T-cell (primary cell): Measurements from ENCODE around the gene C16orf90. TPM values are rescaled to one million over a fixed set of nuclear protein-coding genes. Genes with fewer than 3 reads are reported as not detected.

Experiments used
- ATAC-seq, 4 experiments: fragments of 200-7000 bp in 3 of 4; fragments of 150-1000 bp in 1 of 4; cut with Tn5 transposase; replicated peaks in 1 of 4; 1 replicate in 3 of 4; 2 replicates in 1 of 4; pipeline ENCODE4 v1.10.0; 2021; ENCODE audit warnings: moderate library complexity in 3 of 4, mild to moderate bottlenecking in 2 of 4, moderate number of reproducible peaks in 1 of 4
- CTCF ChIA-PET, 2 donors: fragments of 300-600 bp; sonication (Branson Sonifier 250); formaldehyde crosslinking; loops; one replicate each; lab custom pipeline; 2022; ENCODE audit warnings: antibody characterized with exemption in 2 of 2; lab: Charles Lee
- POLR2A ChIA-PET, 2 donors: fragments of 300-600 bp; sonication (Branson Sonifier 250); formaldehyde crosslinking; loops; one replicate each; lab custom pipeline; 2022; ENCODE audit warnings: antibody characterized with exemption in 2 of 2; lab: Charles Lee
- DNase-seq, 35 experiments: peaks; one replicate each; pipeline versions ENCODE4 v3.0.0 to v3.0.0-alpha.2; 2013 to 2023
- H3K27ac ChIP-seq: one replicate; pipeline ENCODE4 v1.5.1; 2013; ENCODE audit warnings: low read length
- H3K27me3 ChIP-seq, 2 experiments: replicated peaks in 1 of 2; 1 replicate in 1 of 2; 2 replicates in 1 of 2; pipeline versions ENCODE4 v1.6.1 to v1.7.0; 2013; ENCODE audit warnings: low read length in 1 of 2, mixed read lengths in 1 of 2; ENCODE audit not compliant: control insufficient read depth in 2 of 2, insufficient read depth in 2 of 2; ENCODE audit errors: extremely low read depth in 1 of 2
- H3K36me3 ChIP-seq, 2 donors: 1 replicate in 1 of 2; 2 replicates in 1 of 2; pipeline versions ENCODE4 v1.6.1 to v1.7.0; 2013; ENCODE audit warnings: low read length in 1 of 2; ENCODE audit not compliant: control insufficient read depth in 2 of 2, insufficient read depth in 1 of 2; ENCODE audit errors: extremely low read depth in 1 of 2
- H3K4me1 ChIP-seq, 2 experiments: 1 replicate in 1 of 2; 2 replicates in 1 of 2; pipeline versions ENCODE4 v1.6.1 to v1.7.0; 2013; ENCODE audit warnings: low read length in 2 of 2, mixed read lengths in 1 of 2; ENCODE audit not compliant: insufficient read depth in 2 of 2, control insufficient read depth in 1 of 2; ENCODE audit errors: extremely low read depth in 1 of 2
- H3K4me3 ChIP-seq, 2 donors: 1 replicate in 1 of 2; 2 replicates in 1 of 2; pipeline versions ENCODE4 v1.5.1 to v1.7.0; 2013; ENCODE audit warnings: mild to moderate bottlenecking in 2 of 2, low read length in 1 of 2, moderate library complexity in 1 of 2; ENCODE audit not compliant: control insufficient read depth in 1 of 2; ENCODE audit errors: extremely low read depth in 1 of 2
- H3K9me3 ChIP-seq: 2 replicates; pipeline ENCODE4 v1.7.0; 2013
- H3K27ac Mint-ChIP-seq, 2 donors: one replicate each; pipeline ENCODE4 v1.8.0; 2020 to 2021; ENCODE audit warnings: mild to moderate bottlenecking in 2 of 2, mixed read lengths in 2 of 2
- H3K27me3 Mint-ChIP-seq, 2 donors: one replicate each; pipeline ENCODE4 v1.8.0; 2021 to 2022; ENCODE audit warnings: mixed read lengths in 2 of 2
- H3K36me3 Mint-ChIP-seq: one replicate; pipeline ENCODE4 v1.8.0; 2021; ENCODE audit warnings: mixed read lengths
- H3K4me1 Mint-ChIP-seq, 3 donors: one replicate each; pipeline ENCODE4 v1.8.0; 2020 to 2022; ENCODE audit warnings: mixed read lengths in 3 of 3, mild to moderate bottlenecking in 1 of 3
- H3K4me3 Mint-ChIP-seq, 3 donors: one replicate each; pipeline ENCODE4 v1.8.0; 2020 to 2022; ENCODE audit warnings: mild to moderate bottlenecking in 3 of 3, mixed read lengths in 3 of 3, moderate library complexity in 3 of 3
- H3K9me3 Mint-ChIP-seq, 3 donors: one replicate each; pipeline ENCODE4 v1.8.0; 2020 to 2022; ENCODE audit warnings: mixed read lengths in 3 of 3
- WGBS: methylation state at CpG from one replicate; pipeline ENCODE4 v1.1.5; 2013; ENCODE audit warnings: missing lambda C conversion rate; ENCODE audit not compliant: insufficient coverage; 5-methylcytosine and 5-hydroxymethylcytosine counted together
- total RNA-seq, 35 experiments: library from RNA in 6 of 35; stranded (reverse) in 6 of 35; fragments of 120-200 nt in 1 of 35; gene quantifications; one replicate each; pipeline versions ENCODE4 v1.2.1 to v1.2.4 and lab custom pipeline; 2013 to 2026

Gene C16orf90
- total RNA-seq, 5 donors from 2014 or later (not counting 1 experiment from before 2014, with no cell fraction given) = not detected

DNA sequence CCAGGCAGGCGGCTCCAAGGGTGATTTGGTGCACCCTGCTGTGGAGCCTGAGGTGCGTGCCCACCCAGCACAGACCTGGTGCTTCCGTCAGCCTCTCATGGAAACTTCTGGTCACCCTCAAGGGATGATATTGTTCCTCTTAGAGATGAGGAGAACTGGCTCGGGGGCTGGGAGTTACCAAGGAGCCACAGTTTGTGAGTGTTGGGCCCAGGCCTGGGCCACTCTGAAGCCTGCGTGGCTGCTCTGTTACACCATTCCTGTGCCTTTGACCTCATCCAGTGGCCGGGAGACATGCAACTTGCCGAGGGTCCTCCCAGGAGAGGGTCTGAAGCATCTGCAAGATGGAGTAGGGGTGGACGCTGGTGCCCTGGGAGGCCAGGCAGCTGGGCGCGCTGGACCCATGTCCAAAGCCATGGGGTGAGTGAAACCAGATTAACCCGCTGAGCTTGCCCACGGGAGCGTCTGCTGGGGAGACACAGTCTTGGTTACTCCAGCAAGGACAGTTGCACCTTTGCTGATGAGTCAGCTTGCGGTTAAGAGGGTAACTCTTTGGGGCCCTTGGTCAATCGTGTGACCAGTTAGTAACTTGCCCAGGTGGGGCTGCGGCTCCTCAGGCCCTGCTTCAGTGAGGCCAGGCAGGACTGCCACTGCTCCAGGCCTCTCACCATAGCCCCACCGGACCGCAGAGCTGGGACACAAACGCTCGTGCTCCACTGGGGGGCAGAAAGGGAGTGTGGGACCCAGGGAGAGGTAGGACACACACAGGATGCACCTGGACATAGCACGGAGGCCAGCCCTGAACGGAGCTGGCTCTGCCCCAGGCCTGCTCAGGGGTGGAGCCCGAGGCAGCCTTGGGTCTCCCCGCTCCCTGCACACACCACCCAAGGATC lies 7.5 kb downstream of the C16orf90 start:
- H3K4me3 Mint-ChIP-seq = no peak overlapping the region
- no peak overlapping the region for H3K27ac Mint-ChIP-seq
- CTCF ChIA-PET = no interaction called here
- POLR2A ChIA-PET = no interaction called here
- H3K27ac ChIP-seq = no peak overlapping the region
- H3K27me3 ChIP-seq = no peaks in the 10 kb centered on the region
- peaks cover 30 to 46% of the 10 kb centered on the region in 2 donors for H3K36me3 ChIP-seq
- peaks cover 21% of the 10 kb centered on the region for H3K36me3 Mint-ChIP-seq
- no peaks in the 10 kb centered on the region for H3K27me3 Mint-ChIP-seq
- no peak overlapping the region for H3K4me3 ChIP-seq
- H3K4me1 ChIP-seq = no peaks in the 10 kb centered on the region
- H3K9me3 ChIP-seq = no peaks in the 10 kb centered on the region
- H3K9me3 Mint-ChIP-seq = no peaks in the 10 kb centered on the region
- 94% methylated on average over 16 of the region's 24 CpGs for WGBS
- DNase-seq (no peak), ATAC-seq (no peak)
- peaks cover 0 to 4% (median 4%) of the 10 kb centered on the region in 3 donors for H3K4me1 Mint-ChIP-seq

DNA sequence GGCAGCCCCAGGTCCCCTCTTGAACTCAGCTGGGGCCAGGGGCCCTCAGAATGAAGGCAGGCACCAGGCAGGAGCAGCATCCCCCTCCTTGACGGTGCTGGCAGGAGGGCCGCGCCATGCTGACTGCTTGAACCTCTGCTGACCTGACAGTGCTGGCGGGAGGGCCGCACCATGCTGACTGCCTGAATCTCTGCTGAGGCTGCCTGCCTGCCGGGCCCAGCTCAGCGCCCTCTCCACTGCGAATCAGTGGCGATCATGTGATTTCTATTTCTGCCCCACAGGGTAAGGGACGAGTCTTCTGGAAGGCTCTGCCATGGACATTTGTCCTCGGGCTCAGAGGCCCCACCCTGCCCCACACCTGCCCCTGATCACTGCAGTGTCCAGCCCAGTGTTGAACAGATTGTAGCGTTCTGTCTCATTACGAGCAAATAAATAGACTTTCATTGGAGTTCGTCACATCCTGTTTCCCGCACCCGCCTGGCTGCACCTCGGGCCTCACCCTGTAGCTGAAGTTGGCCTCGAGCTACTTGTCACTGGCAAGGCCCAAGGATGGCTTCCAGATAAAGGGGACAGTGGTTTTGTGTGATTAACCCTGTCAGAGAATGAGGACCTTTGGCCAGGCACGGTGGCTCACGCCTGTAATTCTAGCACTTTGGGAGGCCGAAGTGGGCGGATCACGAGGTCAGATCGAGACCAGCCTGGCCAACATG lies 8.6 kb downstream of the C16orf90 start:
- peaks cover 40 to 56% of the 10 kb centered on the region in 2 donors for H3K36me3 ChIP-seq
- POLR2A ChIA-PET = no interaction called here

DNA sequence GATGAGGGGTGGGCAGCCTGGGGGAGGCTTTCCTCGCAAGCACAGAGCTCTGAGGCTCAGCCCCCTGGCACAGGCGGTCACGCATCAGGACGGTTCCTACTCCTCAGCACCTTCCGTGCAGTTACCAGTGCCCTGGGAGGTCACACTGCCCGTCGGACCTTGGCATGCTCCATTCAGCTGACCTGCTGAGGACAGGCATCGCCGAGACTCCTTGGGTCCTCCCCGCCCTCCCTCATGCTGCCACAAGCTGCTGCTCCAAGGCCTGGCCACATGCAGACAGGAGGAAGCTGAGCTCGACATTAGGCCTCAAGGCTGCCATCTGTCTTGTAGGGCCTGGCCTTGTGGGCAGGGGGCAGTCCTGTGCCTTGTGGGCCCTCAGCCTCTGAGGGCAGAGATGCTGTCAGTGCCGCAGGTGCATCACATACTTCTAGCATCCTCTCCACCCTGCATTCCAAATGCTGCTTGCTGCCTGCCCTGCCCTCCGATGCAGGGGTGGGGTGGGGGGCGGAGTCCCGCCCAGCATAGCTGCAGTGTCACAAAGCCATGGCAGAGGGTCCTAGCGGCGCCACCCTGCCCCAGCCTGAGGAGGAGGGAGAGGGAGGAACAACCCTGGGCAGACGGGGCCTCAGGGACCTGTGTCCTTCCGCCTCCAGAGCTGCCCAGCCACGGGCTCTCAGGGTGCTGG lies 9.3 kb downstream of the C16orf90 start:
- Mint-ChIP-seq H3K4me3 (no peak overlapping the region), H3K36me3 (peaks cover 37% of the 10 kb centered on the region), H3K9me3 (no peaks in the 10 kb centered on the region), H3K27ac (no peak overlapping the region), H3K27me3 (no peaks in the 10 kb centered on the region), H3K4me1 (peaks cover 0 to 5% (median 0%) of the 10 kb centered on the region in 3 donors)
- no peaks in the 10 kb centered on the region for H3K9me3 ChIP-seq
- H3K4me1 ChIP-seq = no peaks in the 10 kb centered on the region
- H3K4me3 ChIP-seq = no peak overlapping the region
- no peaks in the 10 kb centered on the region for H3K27me3 ChIP-seq
- ChIA-PET CTCF (no interaction called here), POLR2A (no interaction called here)
- WGBS = 93% methylated on average over 15 of the region's 20 CpGs
- peak in 2 of 4 experiments; percentile 39 to 50 for ATAC-seq
- DNase-seq = peak in 1 of 35 experiments; percentile 20
- H3K27ac ChIP-seq = no peak overlapping the region
- peaks cover 42 to 63% of the 10 kb centered on the region in 2 donors for H3K36me3 ChIP-seq

More for the DNA sequence above, 8.6 kb downstream of the C16orf90 start:
- Histone ChIP-seq H3K4me3 (no peak overlapping the region), H3K9me3 (no peaks in the 10 kb centered on the region), H3K27ac (no peak overlapping the region), H3K4me1 (no peaks in the 10 kb centered on the region), H3K27me3 (no peaks in the 10 kb centered on the region)
- Mint-ChIP-seq H3K4me3 (no peak overlapping the region), H3K36me3 (peaks cover 30% of the 10 kb centered on the region), H3K4me1 (peaks cover 0 to 6% (median 4%) of the 10 kb centered on the region in 3 donors), H3K9me3 (no peaks in the 10 kb centered on the region), H3K27me3 (no peaks in the 10 kb centered on the region), H3K27ac (no peak overlapping the region)
- ATAC-seq (no peak), DNase-seq (no peak)
- CTCF ChIA-PET = no interaction called here
- WGBS = 96% methylated on average over 24 of the region's 24 CpGs

DNA sequence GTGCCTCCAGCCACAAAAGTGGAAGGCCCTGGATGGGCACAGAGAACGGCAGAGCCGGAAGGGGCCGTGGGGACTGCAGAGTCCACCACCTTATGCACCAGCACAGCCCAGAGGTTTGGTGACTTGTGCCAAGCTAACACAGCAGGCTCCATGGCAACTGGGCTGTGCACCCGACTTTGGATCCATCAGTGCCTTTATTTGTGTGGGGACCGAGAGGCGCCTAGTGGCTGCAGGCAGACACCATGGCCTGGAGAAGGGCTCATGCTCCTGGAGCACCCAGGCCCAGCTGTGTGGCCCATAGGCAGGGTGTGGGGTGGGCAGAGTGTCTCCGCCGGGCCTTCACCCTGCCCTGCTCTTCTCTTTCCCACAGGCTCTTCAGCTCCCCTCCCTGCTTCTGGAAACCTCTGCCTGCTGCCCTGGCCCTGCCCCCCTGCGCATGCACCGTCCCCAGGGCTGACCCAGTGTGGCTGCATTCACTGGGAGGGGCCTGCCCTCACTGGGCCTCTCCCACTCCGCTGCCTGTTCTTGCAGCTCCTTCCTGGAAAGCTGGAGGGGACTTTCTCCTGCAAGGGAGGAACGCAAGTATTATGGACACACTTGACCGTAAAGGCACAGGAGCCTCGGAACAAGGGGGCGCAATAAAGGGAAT lies 10.1 kb downstream of the C16orf90 start:
- H3K4me1 ChIP-seq = no peaks in the 10 kb centered on the region
- H3K9me3 Mint-ChIP-seq = no peaks in the 10 kb centered on the region
- no peak for ATAC-seq
- no peak overlapping the region for H3K4me3 Mint-ChIP-seq
- H3K27me3 ChIP-seq = no peaks in the 10 kb centered on the region
- no peaks in the 10 kb centered on the region for H3K9me3 ChIP-seq
- DNase-seq = no peak
- no peaks in the 10 kb centered on the region for H3K27me3 Mint-ChIP-seq
- POLR2A ChIA-PET = no interaction called here
- no peak overlapping the region for H3K27ac Mint-ChIP-seq
- CTCF ChIA-PET = no interaction called here
- H3K4me3 ChIP-seq = no peak overlapping the region
- WGBS = 87% methylated on average over 10 of the region's 15 CpGs
- H3K36me3 ChIP-seq = peaks cover 42 to 69% of the 10 kb centered on the region in 2 donors
- no peak overlapping the region for H3K27ac ChIP-seq
- H3K36me3 Mint-ChIP-seq = peaks cover 39% of the 10 kb centered on the region
- peaks cover 0 to 3% (median 0%) of the 10 kb centered on the region in 3 donors for H3K4me1 Mint-ChIP-seq

DNA sequence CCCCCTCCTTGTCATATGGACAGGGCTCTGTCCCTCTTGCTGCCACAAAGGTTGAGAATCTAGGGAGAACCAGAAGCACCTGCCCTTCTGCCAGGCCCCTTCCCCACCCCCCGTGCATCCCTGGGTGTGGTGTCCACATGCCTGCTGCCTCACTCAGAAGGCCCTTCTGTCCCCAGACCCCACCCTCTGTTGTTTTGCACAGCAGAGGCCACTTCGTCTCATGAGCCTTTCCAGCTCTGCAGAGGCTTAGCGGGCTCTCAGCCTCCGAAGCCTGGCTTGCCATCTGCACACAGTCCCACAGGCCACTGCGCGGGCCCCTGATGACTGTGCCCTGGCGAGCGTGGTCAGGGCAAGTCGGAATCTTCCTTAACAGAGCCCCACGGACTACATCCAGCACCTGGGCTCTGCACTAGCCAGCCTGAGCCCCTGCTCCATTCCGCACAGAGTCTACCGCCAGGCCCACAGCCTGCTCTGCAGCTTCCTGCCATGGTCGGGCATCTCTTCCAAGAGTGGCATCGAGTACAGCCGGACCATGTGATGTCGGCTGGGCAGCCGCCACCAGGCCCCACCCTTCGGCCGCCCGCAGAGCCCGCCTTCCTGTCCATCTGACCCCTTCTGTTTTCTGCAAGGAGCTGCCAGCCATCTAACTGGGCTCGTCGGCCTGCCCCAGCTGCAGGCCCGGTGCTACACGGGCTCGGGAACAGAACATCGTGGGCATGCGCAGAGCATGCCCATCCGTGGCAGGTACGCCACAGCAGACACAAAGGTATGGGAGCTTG lies 10.8 kb downstream of the C16orf90 start:
- WGBS = 93% methylated on average over 30 of the region's 30 CpGs
- Mint-ChIP-seq H3K27me3 (no peaks in the 10 kb centered on the region), H3K9me3 (no peaks in the 10 kb centered on the region), H3K36me3 (peaks cover 42% of the 10 kb centered on the region), H3K4me3 (no peak overlapping the region), H3K27ac (no peak overlapping the region), H3K4me1 (peaks cover 0 to 5% (median 2%) of the 10 kb centered on the region in 3 donors)
- H3K4me3 ChIP-seq = no peak overlapping the region
- H3K4me1 ChIP-seq = peaks cover 0 to 2% of the 10 kb centered on the region in 2 experiments
- CTCF ChIA-PET = no interaction called here
- no peak overlapping the region for H3K27ac ChIP-seq
- POLR2A ChIA-PET = no interaction called here
- DNase-seq (no peak), ATAC-seq (no peak)
- peaks cover 42 to 75% of the 10 kb centered on the region in 2 donors for H3K36me3 ChIP-seq
- H3K27me3 ChIP-seq = no peaks in the 10 kb centered on the region
- no peaks in the 10 kb centered on the region for H3K9me3 ChIP-seq
